NK-92 (cell line): ENCODE data around the gene NPFF.

Experiments used
- DNase-seq: peaks from one replicate; lab custom pipeline; 2025; ENCODE audit not compliant: unreplicated experiment; lab: John Stamatoyannopoulos, UW

The NPFF gene

GRCh38 chr12:53478865-53479264, 28.4 kb downstream of the NPFF start:
- DNase-seq = no peak

GRCh38 chr12:53476769-53477209, 30.5 kb downstream of the NPFF start:
- no peak for DNase-seq

GRCh38 chr12:53474819-53475218, 32.5 kb downstream of the NPFF start:
- DNase-seq = no peak

- DNase-seq = no peak
Measured at GRCh38 chr12:53474077-53474476, 33.2 kb downstream of the NPFF start.

GRCh38 chr12:53472056-53472582, 35.2 kb downstream of the NPFF start:
- DNase-seq = no peak

- DNase-seq = no peak
Measured at GRCh38 chr12:53468282-53468681, 39.0 kb downstream of the NPFF start.

- DNase-seq = no peak
Measured at GRCh38 chr12:53467880-53468279, 39.4 kb downstream of the NPFF start.

- no peak for DNase-seq
Measured at GRCh38 chr12:53467082-53467481, 40.2 kb downstream of the NPFF start.

GRCh38 chr12:53466640-53467039, 40.6 kb downstream of the NPFF start:
- DNase-seq = no peak

- no peak for DNase-seq
Measured at GRCh38 chr12:53465679-53466078, 41.6 kb downstream of the NPFF start.

GRCh38 chr12:53464685-53465418, 42.4 kb downstream of the NPFF start:
- DNase-seq = no peak

- no peak for DNase-seq
Measured at GRCh38 chr12:53463802-53464560, 43.3 kb downstream of the NPFF start.

- no peak for DNase-seq
Measured at GRCh38 chr12:53462935-53463334, 44.3 kb downstream of the NPFF start.

- no peak for DNase-seq
Measured at GRCh38 chr12:53461591-53461990, 45.7 kb downstream of the NPFF start.

- no peak for DNase-seq
Measured at GRCh38 chr12:53461059-53461458, 46.2 kb downstream of the NPFF start.

- no peak for DNase-seq
Measured at GRCh38 chr12:53459097-53459496, 48.2 kb downstream of the NPFF start.
